IMR-90 (cell line): ENCODE results near the gene AFG1L. TPM values are rescaled to one million over a fixed set of nuclear protein-coding genes. Genes with fewer than 3 reads are reported as not detected.

ENCODE experiments used
- ATAC-seq: fragments of 200-7000 bp; cut with Tn5 transposase; 2 replicates; pipeline ENCODE4 v1.9.1; 2020; ENCODE audit warnings: low read depth, mild to moderate bottlenecking, moderate library complexity
- BruUV-seq: library from RNA; stranded (reverse); fragments of 400-500 nt; replicated peaks from 2 replicates; lab custom pipeline; 2021; lab: Mats Ljungman, UMichigan
- CTCF ChIA-PET: fragments of 300-600 bp; formaldehyde crosslinking; extraction: SDS; loops from one replicate; lab custom pipeline; 2021; ENCODE audit warnings: antibody characterized with exemption; lab: Yijun Ruan, JAX
- POLR2A ChIA-PET: fragments of 300-600 bp; sonication (Branson Sonifier 250); formaldehyde crosslinking; loops from one replicate; lab custom pipeline; 2022; ENCODE audit warnings: antibody characterized with exemption; ENCODE audit not compliant: unreplicated experiment; lab: Charles Lee
- DNase-seq: peaks from one replicate; pipeline ENCODE4 v3.0.0; 2013
- H2AFZ ChIP-seq: replicated peaks from 2 replicates; pipeline ENCODE3; 2013; ENCODE audit warnings: low read length, mild to moderate bottlenecking; ENCODE audit not compliant: poor library complexity
- H2AK5ac ChIP-seq: 2 replicates; pipeline ENCODE4 v1.6.1; 2013; ENCODE audit warnings: low read depth, low read length, inconsistent platforms
- H2AK9ac ChIP-seq: replicated peaks from 2 replicates; pipeline ENCODE3; 2013; ENCODE audit warnings: mild to moderate bottlenecking, low read depth, low read length, moderate library complexity; ENCODE audit not compliant: poor library complexity
- H2BK120ac ChIP-seq: 2 replicates; pipeline ENCODE4 v1.6.1; 2013; ENCODE audit warnings: low read depth, low read length, inconsistent platforms
- H2BK15ac ChIP-seq: 3 replicates; pipeline ENCODE4 v1.6.1; 2013; ENCODE audit warnings: low read depth, low read length, inconsistent platforms
- H2BK20ac ChIP-seq: 2 replicates; pipeline ENCODE4 v1.6.1; 2013; ENCODE audit warnings: low read depth, mild to moderate bottlenecking, inconsistent platforms, low read length, moderate library complexity
- H2BK5ac ChIP-seq: 2 replicates; pipeline ENCODE4 v1.6.1; 2013; ENCODE audit warnings: mild to moderate bottlenecking, low read depth, low read length, inconsistent platforms; ENCODE audit not compliant: poor library complexity, severe bottlenecking
- H3K14ac ChIP-seq: replicated peaks from 2 replicates; pipeline ENCODE4 v1.6.1; 2013; ENCODE audit warnings: low read depth, low read length, inconsistent platforms
- H3K18ac ChIP-seq: 2 replicates; pipeline ENCODE4 v1.6.1; 2013; ENCODE audit warnings: low read depth, low read length, control low read depth
- H3K23ac ChIP-seq: 2 replicates; pipeline ENCODE4 v1.6.1; 2013; ENCODE audit warnings: low read depth, low read length, inconsistent platforms
- H3K27ac ChIP-seq: 2 replicates; pipeline ENCODE4 v1.5.1; 2013; ENCODE audit warnings: mild to moderate bottlenecking, control low read depth, low read length; ENCODE audit not compliant: insufficient read depth
- H3K27me3 ChIP-seq: 2 replicates; pipeline ENCODE4 v1.6.1; 2013; ENCODE audit warnings: low read length; ENCODE audit not compliant: control insufficient read depth, insufficient read depth
- H3K36me3 ChIP-seq: 2 replicates; pipeline ENCODE4 v1.6.1; 2013; ENCODE audit warnings: low read length, mixed read lengths; ENCODE audit not compliant: control insufficient read depth, insufficient read depth
- H3K4ac ChIP-seq: 2 replicates; pipeline ENCODE4 v1.6.1; 2013; ENCODE audit warnings: low read depth, low read length, inconsistent platforms
- H3K4me1 ChIP-seq: 2 replicates; pipeline ENCODE4 v1.6.1; 2013; ENCODE audit warnings: low read length, mixed read lengths; ENCODE audit not compliant: control insufficient read depth, insufficient read depth
- H3K4me2 ChIP-seq: 2 replicates; pipeline ENCODE4 v1.6.1; 2013; ENCODE audit warnings: low read depth, mild to moderate bottlenecking, control low read depth, low read length, moderate library complexity
- H3K4me3 ChIP-seq: 2 replicates; pipeline ENCODE4 v1.5.1; 2013; ENCODE audit warnings: low read depth, mild to moderate bottlenecking, control low read depth, low read length, moderate library complexity; ENCODE audit not compliant: insufficient read depth
- H3K56ac ChIP-seq: 2 replicates; pipeline ENCODE4 v1.6.1; 2013; ENCODE audit warnings: low read length, inconsistent platforms; ENCODE audit not compliant: insufficient read depth; ENCODE audit errors: extremely low read depth
- H3K79me1 ChIP-seq, 2 experiments: 2 replicates each; pipeline ENCODE4 v1.6.1; 2013; ENCODE audit warnings: low read length in 2 of 2, inconsistent platforms in 1 of 2, low read depth in 1 of 2
- H3K9ac ChIP-seq: 2 replicates; pipeline ENCODE4 v1.6.1; 2013; ENCODE audit warnings: low read depth, low read length, control low read depth
- H3K9me1 ChIP-seq: 2 replicates; pipeline ENCODE4 v1.6.1; 2013; ENCODE audit warnings: low read length, inconsistent platforms; ENCODE audit not compliant: insufficient read depth
- H3K9me3 ChIP-seq: 2 replicates; pipeline ENCODE4 v1.6.1; 2013; ENCODE audit warnings: low read length; ENCODE audit not compliant: control insufficient read depth, insufficient read depth
- H4K20me1 ChIP-seq: 2 replicates; pipeline ENCODE4 v1.6.1; 2013; ENCODE audit warnings: low read length, inconsistent platforms; ENCODE audit not compliant: insufficient read depth
- H4K5ac ChIP-seq: 2 replicates; pipeline ENCODE4 v1.6.1; 2013; ENCODE audit warnings: mild to moderate bottlenecking, low read depth, low read length, control low read depth
- H4K8ac ChIP-seq, 2 experiments: 2 replicates each; pipeline ENCODE4 v1.6.1; 2013; ENCODE audit warnings: low read depth in 2 of 2, low read length in 2 of 2, control low read depth in 1 of 2, inconsistent platforms in 1 of 2
- H4K91ac ChIP-seq: 2 replicates; pipeline ENCODE4 v1.6.1; 2013; ENCODE audit warnings: low read depth, low read length, inconsistent platforms; ENCODE audit not compliant: insufficient read depth
- CEBPB ChIP-seq: IDR thresholded peaks from 2 replicates; pipeline ENCODE4 v1.6.1; 2012; ENCODE audit warnings: low read depth, low read length, improper control_type of control experiment
- USF2 ChIP-seq: fragments of 150-350 bp; IDR thresholded peaks from 2 replicates; pipeline ENCODE4 v1.6.1; 2017; ENCODE audit warnings: mild to moderate bottlenecking, antibody characterized with exemption, low read length, low read depth
- WGBS, 2 experiments: methylation state at CpG; one replicate each; pipeline versions ENCODE4 v1.1.5 to v1.1.7; 2013; ENCODE audit warnings: missing lambda C conversion rate in 2 of 2; ENCODE audit not compliant: insufficient read length in 1 of 2; ENCODE audit errors: extremely low coverage in 2 of 2; 5-methylcytosine and 5-hydroxymethylcytosine counted together
- dilution Hi-C: fragments of 300-500 bp; cut with HindIII; formaldehyde crosslinking; loops from one replicate; pipeline ENCODE4 v1.14.3; 2018; ENCODE audit warnings: low sequenced_read_pairs; ENCODE audit not compliant: unreplicated experiment
- in situ Hi-C: fragments of 300-500 bp; cut with MboI; formaldehyde crosslinking; loops from 3 replicates; pipeline ENCODE4 v1.14.3; 2019; ENCODE audit warnings: low sequenced_read_pairs, inconsistent platforms, mixed read lengths
- intact Hi-C: fragments of 100-400 bp; cut with micrococcal nuclease; formaldehyde crosslinking; loops from 2 replicates; pipeline ENCODE4 v1.10.0; 2022
- polyA plus RNA-seq, 3 experiments: library from polyadenylated mRNA; depleted of rRNA; stranded (reverse); fragments of >200 nt; gene quantifications; 2 replicates each; pipeline ENCODE4 v1.2.3, GENCODE V29; 2012; ENCODE audit warnings: low replicate concordance in 1 of 3
- total RNA-seq: library from RNA; depleted of rRNA; stranded (reverse); fragments of >200 nt; gene quantifications from 2 replicates; pipeline ENCODE4 v1.2.3, GENCODE V29; 2012

AFG1L gene
- total and polyA plus RNA-seq, 2 of the 4 experiments (the other 2 are of a cell fraction): 1.0 to 2.0 TPM

- Histone ChIP-seq H3K4me2 (no peak overlapping the region; the same call in 1 of the 2 replicates), H2AK5ac (no peak overlapping the region), H3K27ac (no peak overlapping the region), H3K4me1 (peaks cover 10% of the 10 kb centered on the region), H2AK9ac (no peak overlapping the region), H3K14ac (0 out of 2 replicates have a peak overlapping the region, but pooled peaks have one; percentile 7), H3K79me1 (no peaks in the 10 kb centered on the region), H2BK5ac (no peak overlapping the region), H4K8ac (no peak overlapping the region), H2BK120ac (no peak overlapping the region), H2BK15ac (no peak overlapping the region), H3K23ac (no peak overlapping the region), H3K4ac (peak overlapping the region; percentile 24), H3K9me1 (0 out of 2 replicates have a peak, but pooled peaks cover 6% of the 10 kb centered on the region), H2AFZ (no peak overlapping the region), H3K4me3 (no peak overlapping the region), H3K27me3 (no peaks in the 10 kb centered on the region), H3K9ac (no peak overlapping the region), H2BK20ac (no peak overlapping the region), H4K91ac (no peak overlapping the region), H4K20me1 (no peaks in the 10 kb centered on the region), H3K18ac (0 out of 2 replicates have a peak overlapping the region, but pooled peaks have one; percentile 20), H4K5ac (peak overlapping the region; percentile 38; the same call in 1 of the 2 replicates), H3K36me3 (no peaks in the 10 kb centered on the region), H3K9me3 (no peaks in the 10 kb centered on the region), H3K56ac (no peak overlapping the region)
- TF ChIP-seq USF2: peak; percentile 58; the same call in 1 of the 2 replicates
- TF ChIP-seq CEBPB: no peak
- WGBS, 2 experiments: no CpG with 5 or more reads among the region's 3 CpGs
- intact Hi-C loops (no loop called here), in situ Hi-C loops (loop anchor here (5.0 to 25.0 kb wide), 2 partner anchors 233 to 838 kb away; partner anchors contain the start of gene CD164), dilution Hi-C loops (loop anchor here (25.0 kb wide), 1 partner anchor 513 kb away; no protein-coding TSS in a partner anchor)
- BruUV-seq: no TSS peak
- POLR2A ChIA-PET: no interaction called here
- CTCF ChIA-PET: no interaction called here
- DNase-seq (no peak), ATAC-seq (peak; percentile 32; the same call in 1 of the 2 replicates)
Observed at GRCh38 chr6:108549741-108550140, 254.9 kb downstream of the AFG1L start.
